ENCODE measurements around the gene GCK. TPM values are rescaled to one million over a fixed set of nuclear protein-coding genes. Genes with fewer than 3 reads are reported as not detected.
A peak's percentile ranks its signal among the peaks of the same experiment; 100 is the strongest.

Gene GCK
- polyA plus RNA-seq, 1 of the 3 experiments (the other 2 are of a cell fraction) = 1.6 TPM

DNA sequence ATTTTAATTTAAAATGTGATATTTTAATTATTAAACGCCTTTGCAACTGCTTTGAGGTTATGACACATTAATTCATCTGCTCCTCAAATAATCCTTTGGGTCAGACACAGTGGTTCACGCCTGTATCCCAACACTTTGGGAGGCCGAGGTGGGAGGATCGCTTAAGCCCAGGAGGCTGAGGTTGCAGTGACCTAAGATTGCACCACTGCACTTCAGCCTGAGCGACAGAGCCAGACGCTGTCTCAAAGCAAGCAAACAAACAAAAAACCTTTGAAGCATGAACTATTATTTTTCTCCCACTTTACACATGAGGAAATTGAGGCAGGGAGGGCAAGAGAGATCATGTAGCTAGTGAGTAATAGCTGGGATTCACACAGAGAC, 64.4 kb downstream of the GCK start:
- no peaks in the 10 kb centered on the region for H3K9me3 ChIP-seq
- no peak for DNase-seq
- H3K4me1 ChIP-seq (ENCODE audit: control insufficient read depth in 1 of 2, insufficient read depth in 2 of 2, low read depth in 1 of 2, low read length in 1 of 2) = peaks cover 7 to 16% of the 10 kb centered on the region in 2 experiments; a peak in 3 of 4 replicates
- H3K4me3 ChIP-seq (ENCODE audit: low read depth in 2 of 2, low read length in 1 of 2) = no peak overlapping the region
- peaks cover 11% of the 10 kb centered on the region for H3F3A ChIP-seq (replicated peaks; ENCODE audit: insufficient read depth)
- H3K27me3 ChIP-seq (ENCODE audit: insufficient read depth) = no peaks in the 10 kb centered on the region
- peaks cover 11 to 17% of the 10 kb centered on the region in 2 experiments for H3K36me3 ChIP-seq (replicated peaks in 1 of 2; ENCODE audit: control insufficient read depth in 1 of 2, insufficient read depth in 2 of 2, low read length in 1 of 2)
- H3K9ac ChIP-seq = no peak overlapping the region
- H3K27ac ChIP-seq (ENCODE audit: low read depth in 2 of 2, low read length in 1 of 2) = no peak overlapping the region
- H3K4me2 ChIP-seq = no peak overlapping the region
- no peaks in the 10 kb centered on the region for H3K9me2 ChIP-seq
- TF ChIP-seq GATA2 (CRISPR knock-in tag; IDR thresholded peaks at IDR 0.05) = no peak
- no peak for TF ChIP-seq NFIC (IDR thresholded peaks at IDR 0.05; ENCODE audit: borderline replicate concordance)
- TF ChIP-seq, protein P1, sequence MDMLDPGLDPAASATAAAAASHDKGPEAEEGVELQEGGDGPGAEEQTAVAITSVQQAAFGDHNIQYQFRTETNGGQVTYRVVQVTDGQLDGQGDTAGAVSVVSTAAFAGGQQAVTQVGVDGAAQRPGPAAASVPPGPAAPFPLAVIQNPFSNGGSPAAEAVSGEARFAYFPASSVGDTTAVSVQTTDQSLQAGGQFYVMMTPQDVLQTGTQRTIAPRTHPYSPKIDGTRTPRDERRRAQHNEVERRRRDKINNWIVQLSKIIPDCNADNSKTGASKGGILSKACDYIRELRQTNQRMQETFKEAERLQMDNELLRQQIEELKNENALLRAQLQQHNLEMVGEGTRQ (IDR thresholded peaks at IDR 0.05; ENCODE audit: borderline replicate concordance, low read depth, low read length) = no peak
- TF ChIP-seq NRF1 (IDR thresholded peaks at IDR 0.05; ENCODE audit: low read depth, low read length) = no peak
- no peak for TF ChIP-seq MXI1 (IDR thresholded peaks at IDR 0.05; ENCODE audit: low read depth, low read length)
- TF ChIP-seq, protein P2, sequence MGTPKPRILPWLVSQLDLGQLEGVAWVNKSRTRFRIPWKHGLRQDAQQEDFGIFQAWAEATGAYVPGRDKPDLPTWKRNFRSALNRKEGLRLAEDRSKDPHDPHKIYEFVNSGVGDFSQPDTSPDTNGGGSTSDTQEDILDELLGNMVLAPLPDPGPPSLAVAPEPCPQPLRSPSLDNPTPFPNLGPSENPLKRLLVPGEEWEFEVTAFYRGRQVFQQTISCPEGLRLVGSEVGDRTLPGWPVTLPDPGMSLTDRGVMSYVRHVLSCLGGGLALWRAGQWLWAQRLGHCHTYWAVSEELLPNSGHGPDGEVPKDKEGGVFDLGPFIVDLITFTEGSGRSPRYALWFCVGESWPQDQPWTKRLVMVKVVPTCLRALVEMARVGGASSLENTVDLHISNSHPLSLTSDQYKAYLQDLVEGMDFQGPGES (IDR thresholded peaks at IDR 0.05; ENCODE audit: low read depth, low read length) = no peak
- TF ChIP-seq RFX5 (IDR thresholded peaks at IDR 0.05; ENCODE audit: low read length) = no peak
- no peak for TF ChIP-seq JUND (IDR thresholded peaks at IDR 0.05)
- no peak for TF ChIP-seq YY1 (IDR thresholded peaks at IDR 0.05; ENCODE audit: low read depth)
- TF ChIP-seq MEF2A (IDR thresholded peaks at IDR 0.05; ENCODE audit: borderline replicate concordance, low read depth) = no peak
- POLR2A ChIA-PET = interaction anchor here (0.6 to 3.2 kb wide), 2 partner anchors 13 to 49 kb away, joined by 6 to 18 read pairs; no protein-coding TSS in a partner anchor
- H3K79me2 ChIP-seq (ENCODE audit: insufficient read depth) = peaks cover 32% of the 10 kb centered on the region
- H2AFZ ChIP-seq (ENCODE audit: low read depth) = no peak overlapping the region
- H4K20me1 ChIP-seq (ENCODE audit: insufficient read depth) = no peaks in the 10 kb centered on the region
- CTCF ChIA-PET = interaction anchor here (0.6 to 2.6 kb wide), 8 partner anchors 8 to 76 kb away, joined by 3 to 7 read pairs (median 4); partner anchors contain the start of gene YKT6
- WGBS (ENCODE audit: low lambda C conversion rate) = 93% methylated on average over 6 of the region's 6 CpGs

DNA sequence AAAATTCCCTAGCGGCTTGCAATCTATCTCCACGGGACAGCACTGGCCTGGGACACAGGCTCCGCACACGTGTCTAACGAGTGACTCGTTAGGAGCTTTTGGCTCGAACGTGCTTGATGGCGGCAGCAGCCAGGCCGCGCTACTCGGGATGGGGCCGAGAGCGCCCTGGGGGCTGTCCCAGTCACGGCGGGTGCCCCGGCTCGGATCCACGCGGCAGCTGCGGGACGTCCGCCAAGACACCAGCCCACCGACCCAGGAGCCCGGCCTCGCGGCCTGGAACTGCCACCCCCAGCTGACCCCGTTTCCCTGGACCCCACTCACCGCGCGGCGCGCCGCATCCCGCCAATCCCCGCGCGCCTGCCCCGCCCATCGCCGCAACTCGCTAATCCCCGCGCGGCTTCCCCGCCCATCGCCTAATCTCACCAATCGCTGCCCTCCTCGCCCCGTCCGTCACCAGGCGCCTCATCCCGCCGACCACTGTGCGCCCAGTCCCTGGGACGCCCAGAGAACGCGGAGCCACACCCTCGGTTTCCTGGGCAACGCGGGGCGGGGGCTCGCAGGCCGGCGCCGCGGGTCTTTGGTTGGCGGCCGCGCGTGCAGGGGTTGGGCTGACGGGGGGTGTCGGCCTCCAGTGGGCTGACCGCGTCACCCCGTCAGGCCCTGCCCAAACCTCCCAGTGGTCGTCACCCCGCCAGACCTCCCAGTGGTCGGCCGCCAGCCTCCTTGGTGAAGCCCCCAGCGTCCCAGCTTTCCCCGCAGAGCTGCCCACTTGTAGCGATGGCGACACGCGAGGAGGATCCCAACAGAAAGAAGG, 65.8 kb downstream of the GCK start, which contains the start of gene POLD2:
TSS of gene POLD2 (minus strand) at position 359 of the 814 bp plus-strand sequence. CDS start 1,495 bp downstream, outside the sequence.
- H3K36me3 ChIP-seq (replicated peaks in 1 of 2; ENCODE audit: control insufficient read depth in 1 of 2, insufficient read depth in 2 of 2, low read length in 1 of 2) = peaks cover 20 to 24% of the 10 kb centered on the region in 2 experiments
- H3K9ac ChIP-seq = peak within 1 kb of the TSS; percentile 84
- no peaks in the 10 kb centered on the region for H3K9me3 ChIP-seq
- H3K4me2 ChIP-seq = peak within 1 kb of the TSS; percentile 99
- H4K20me1 ChIP-seq (ENCODE audit: insufficient read depth) = no peaks in the 10 kb centered on the region
- CTCF ChIA-PET = interaction anchor here (0.6 to 2.6 kb wide), 17 partner anchors 9 to 112 kb away, joined by 3 to 7 read pairs (median 3); partner anchors contain the start of gene YKT6
- peak within 1 kb of the TSS; percentile 71 to 92 for H3K4me3 ChIP-seq (ENCODE audit: low read depth in 2 of 2, low read length in 1 of 2)
- H3F3A ChIP-seq (replicated peaks; ENCODE audit: insufficient read depth) = peaks cover 11% of the 10 kb centered on the region
- peak within 1 kb of the TSS; percentile 66 to 73 for H3K27ac ChIP-seq (ENCODE audit: low read depth in 2 of 2, low read length in 1 of 2)
- WGBS (ENCODE audit: low lambda C conversion rate) = 1% methylated on average over 34 of the region's 86 CpGs
- peaks cover 43% of the 10 kb centered on the region for H3K79me2 ChIP-seq (ENCODE audit: insufficient read depth)
- peak; percentile 100 for DNase-seq
- no peaks in the 10 kb centered on the region for H3K27me3 ChIP-seq (ENCODE audit: insufficient read depth)
- POLR2A ChIA-PET = interaction anchor here (1.2 to 3.2 kb wide), 10 partner anchors 8 to 77 kb away, joined by 3 to 18 read pairs (median 5); partner anchors contain the start of genes AEBP1, PGAM2 and YKT6
- no peaks in the 10 kb centered on the region for H3K9me2 ChIP-seq
- H2AFZ ChIP-seq (ENCODE audit: low read depth) = peak within 1 kb of the TSS; percentile 84
- peaks cover 7 to 20% of the 10 kb centered on the region in 2 experiments; a peak in 3 of 4 replicates for H3K4me1 ChIP-seq (ENCODE audit: control insufficient read depth in 1 of 2, insufficient read depth in 2 of 2, low read depth in 1 of 2, low read length in 1 of 2)
- TF ChIP-seq GABPA (IDR thresholded peaks at IDR 0.05; ENCODE audit: low read depth) (no peak), SMC3 (IDR thresholded peaks at IDR 0.05; ENCODE audit: low read depth, low read length) (no peak), FOXJ3 (CRISPR knock-in tag; IDR thresholded peaks at IDR 0.05) (no peak), FOSL2 (IDR thresholded peaks at IDR 0.05; ENCODE audit: borderline replicate concordance, low read depth) (no peak), RCOR1 (IDR thresholded peaks at IDR 0.05; ENCODE audit: low read length) (no peak), CHD2 (IDR thresholded peaks at IDR 0.05; ENCODE audit: low read length, partially characterized antibody) (peak; percentile 38), POLR2AphosphoS5 (IDR thresholded peaks at IDR 0.05; ENCODE audit: low read depth, low read length) (peak; percentile 51; the same call in 1 of the 2 replicates), EP300 (IDR thresholded peaks at IDR 0.05; ENCODE audit: borderline replicate concordance in 1 of 2, low read depth in 1 of 2, low read length in 1 of 2) (no peak), GATA2 (CRISPR knock-in tag; IDR thresholded peaks at IDR 0.05) (no peak), YY1 (IDR thresholded peaks at IDR 0.05; ENCODE audit: low read depth) (peak; percentile 83), NFIC (IDR thresholded peaks at IDR 0.05; ENCODE audit: borderline replicate concordance) (peak; percentile 52; the same call in 1 of the 2 replicates), TAF1 (IDR thresholded peaks at IDR 0.05; ENCODE audit: borderline replicate concordance, low read depth, low read length) (peak; percentile 73; the same call in 1 of the 2 replicates), EZH2phosphoT487 (IDR thresholded peaks at IDR 0.05; ENCODE audit: borderline replicate concordance, low read depth) (no peak), MEF2A (IDR thresholded peaks at IDR 0.05; ENCODE audit: borderline replicate concordance, low read depth) (no peak), TCF12 (IDR thresholded peaks at IDR 0.05) (no peak), NRF1 (IDR thresholded peaks at IDR 0.05; ENCODE audit: low read depth, low read length) (peak; percentile 57)
- TF ChIP-seq, protein P3, sequence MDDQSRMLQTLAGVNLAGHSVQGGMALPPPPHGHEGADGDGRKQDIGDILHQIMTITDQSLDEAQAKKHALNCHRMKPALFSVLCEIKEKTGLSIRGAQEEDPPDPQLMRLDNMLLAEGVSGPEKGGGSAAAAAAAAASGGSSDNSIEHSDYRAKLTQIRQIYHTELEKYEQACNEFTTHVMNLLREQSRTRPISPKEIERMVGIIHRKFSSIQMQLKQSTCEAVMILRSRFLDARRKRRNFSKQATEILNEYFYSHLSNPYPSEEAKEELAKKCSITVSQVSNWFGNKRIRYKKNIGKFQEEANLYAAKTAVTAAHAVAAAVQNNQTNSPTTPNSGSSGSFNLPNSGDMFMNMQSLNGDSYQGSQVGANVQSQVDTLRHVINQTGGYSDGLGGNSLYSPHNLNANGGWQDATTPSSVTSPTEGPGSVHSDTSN (IDR thresholded peaks at IDR 0.05) = peak; percentile 99
- TF ChIP-seq, protein P4, sequence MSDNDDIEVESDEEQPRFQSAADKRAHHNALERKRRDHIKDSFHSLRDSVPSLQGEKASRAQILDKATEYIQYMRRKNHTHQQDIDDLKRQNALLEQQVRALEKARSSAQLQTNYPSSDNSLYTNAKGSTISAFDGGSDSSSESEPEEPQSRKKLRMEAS (IDR thresholded peaks at IDR 0.05; ENCODE audit: low read depth) = peak; percentile 99

Data from SK-N-SH (cell line).